H1 (cell line): ENCODE results near the gene GALNTL6. TPM values are rescaled to one million over a fixed set of nuclear protein-coding genes. Genes with fewer than 3 reads are reported as not detected.

Experiments used
- CHD2 ChIP-seq: IDR thresholded peaks from 2 replicates; pipeline ENCODE4 v1.6.1; 2012; ENCODE audit warnings: low read length, improper control_type of control experiment
- GABPA ChIP-seq: IDR thresholded peaks from 2 replicates; pipeline ENCODE4 v1.6.1; 2011; ENCODE audit warnings: mild to moderate bottlenecking, low read length, moderate library complexity, borderline replicate concordance; ENCODE audit not compliant: insufficient read depth
- NRF1 ChIP-seq: IDR thresholded peaks from 2 replicates; pipeline ENCODE4 v1.6.1; 2011; ENCODE audit warnings: mild to moderate bottlenecking, low read depth, low read length, improper control_type of control experiment
- SP1 ChIP-seq: IDR thresholded peaks from 2 replicates; pipeline ENCODE4 v1.6.1; 2011; ENCODE audit warnings: low read depth, low read length
- SUZ12 ChIP-seq: fragments of 200-600 bp; sonication (generic); IDR thresholded peaks from 2 replicates; pipeline ENCODE4 v1.6.1; 2012; ENCODE audit warnings: mild to moderate bottlenecking, inconsistent platforms, low read length, moderate library complexity, mixed read lengths
- polyA plus RNA-seq, 7 experiments: library from polyadenylated mRNA; depleted of rRNA in 3 of 7; stranded (reverse) in 5 of 7; unstranded in 2 of 7; fragments of >200 nt in 5 of 7; fragments of 200-250 nt in 2 of 7; gene quantifications; 1 replicate in 5 of 7; 2 replicates in 1 of 7; 4 replicates in 1 of 7; pipeline versions ENCODE4 v1.2.1 to v1.2.3, GENCODE V29; 2011 to 2013; ENCODE audit warnings: missing spikeins in 2 of 7, mixed read lengths in 2 of 7
- total RNA-seq: library from RNA; stranded (reverse); fragmentation: NEBNext Ultra II Directional; extraction: Animal tissue kit (Norgen Biotek cat#: 25700); gene quantifications from 2 replicates; pipeline ENCODE4 v1.2.1, GENCODE V29; 2021
- TF ChIP-seq, protein P1 (sequence below), 3 experiments: IDR thresholded peaks; 1 replicate in 2 of 3; 2 replicates in 1 of 3; pipeline versions ENCODE4 v1.5.1 to v1.6.1; 2011; ENCODE audit warnings: low read length in 3 of 3, mild to moderate bottlenecking in 3 of 3, inconsistent platforms in 2 of 3, low read depth in 1 of 3, moderate library complexity in 1 of 3; ENCODE audit not compliant: insufficient read depth in 1 of 3; ENCODE audit errors: control extremely low read depth in 1 of 3

The GALNTL6 gene
- total and polyA plus RNA-seq, 2 of the 8 experiments (the other 6 are each of a cell fraction or from before 2014, with no cell fraction given): 0.03 to 0.32 TPM

DNA sequence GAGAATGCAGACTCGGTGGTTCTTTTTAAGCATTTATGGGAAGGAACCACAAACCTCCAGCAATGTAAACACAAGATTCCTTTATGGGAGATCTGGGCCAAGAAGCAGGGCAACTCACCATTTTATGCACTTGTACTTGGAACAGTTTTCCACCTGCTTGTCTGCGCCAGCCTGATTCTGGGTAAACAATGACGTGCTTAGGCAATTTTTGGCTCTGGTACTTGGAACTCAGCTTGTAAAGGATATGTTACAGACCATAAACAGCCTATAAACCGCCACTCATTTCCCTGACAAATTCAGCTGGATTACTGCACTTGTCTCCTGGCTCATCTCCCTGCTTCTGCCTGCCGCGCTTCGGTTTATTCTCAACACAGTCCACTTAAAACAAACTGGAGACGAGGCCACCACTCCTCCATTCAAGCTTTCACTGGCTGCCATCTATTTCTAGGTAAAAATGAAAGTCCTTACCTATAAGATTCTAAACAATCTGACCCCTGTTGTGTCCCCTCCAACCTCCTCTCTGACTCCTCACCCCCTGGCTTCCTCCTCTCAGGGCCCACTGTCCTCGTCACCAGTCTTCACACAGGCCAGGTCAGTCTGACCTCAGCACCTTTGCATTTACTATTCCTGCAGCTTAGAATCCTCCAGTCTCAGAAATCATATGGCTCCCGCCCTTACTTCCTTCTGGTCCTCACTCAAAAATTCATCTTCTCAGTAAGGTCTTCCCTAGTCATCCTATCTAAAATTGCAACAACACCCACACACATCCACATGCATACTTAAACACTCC lies 1149.6 kb downstream of the GALNTL6 start (continued):
- TF ChIP-seq SUZ12 (no peak), CHD2 (no peak), GABPA (no peak), NRF1 (no peak), SP1 (no peak)
- TF ChIP-seq, protein P1, sequence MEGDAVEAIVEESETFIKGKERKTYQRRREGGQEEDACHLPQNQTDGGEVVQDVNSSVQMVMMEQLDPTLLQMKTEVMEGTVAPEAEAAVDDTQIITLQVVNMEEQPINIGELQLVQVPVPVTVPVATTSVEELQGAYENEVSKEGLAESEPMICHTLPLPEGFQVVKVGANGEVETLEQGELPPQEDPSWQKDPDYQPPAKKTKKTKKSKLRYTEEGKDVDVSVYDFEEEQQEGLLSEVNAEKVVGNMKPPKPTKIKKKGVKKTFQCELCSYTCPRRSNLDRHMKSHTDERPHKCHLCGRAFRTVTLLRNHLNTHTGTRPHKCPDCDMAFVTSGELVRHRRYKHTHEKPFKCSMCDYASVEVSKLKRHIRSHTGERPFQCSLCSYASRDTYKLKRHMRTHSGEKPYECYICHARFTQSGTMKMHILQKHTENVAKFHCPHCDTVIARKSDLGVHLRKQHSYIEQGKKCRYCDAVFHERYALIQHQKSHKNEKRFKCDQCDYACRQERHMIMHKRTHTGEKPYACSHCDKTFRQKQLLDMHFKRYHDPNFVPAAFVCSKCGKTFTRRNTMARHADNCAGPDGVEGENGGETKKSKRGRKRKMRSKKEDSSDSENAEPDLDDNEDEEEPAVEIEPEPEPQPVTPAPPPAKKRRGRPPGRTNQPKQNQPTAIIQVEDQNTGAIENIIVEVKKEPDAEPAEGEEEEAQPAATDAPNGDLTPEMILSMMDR (IDR thresholded peaks at IDR 0.05; ENCODE audit: control extremely low read depth in 1 of 3, insufficient read depth in 1 of 3, low read depth in 1 of 3, low read length in 3 of 3): no peak
